ACHN (cell line): ENCODE results near the gene ZDHHC11.
"Not testable (repeated sequence)": the region's sequence is repeated elsewhere in the genome, so short reads cannot be mapped to it uniquely, and the experiment has no call there.

ENCODE experiments used
- DNase-seq: peaks from one replicate; pipeline ENCODE4 v3.0.0-alpha.2; 2015
- in situ Hi-C: cut with HindIII; loops from 2 replicates; pipeline ENCODE4 v1.10.0; 2017; ENCODE audit warnings: low sequenced_read_pairs, low pct_ligation_motif_present, low pct_unique_long_range_greater_than_20kb

The ZDHHC11 gene

DNA sequence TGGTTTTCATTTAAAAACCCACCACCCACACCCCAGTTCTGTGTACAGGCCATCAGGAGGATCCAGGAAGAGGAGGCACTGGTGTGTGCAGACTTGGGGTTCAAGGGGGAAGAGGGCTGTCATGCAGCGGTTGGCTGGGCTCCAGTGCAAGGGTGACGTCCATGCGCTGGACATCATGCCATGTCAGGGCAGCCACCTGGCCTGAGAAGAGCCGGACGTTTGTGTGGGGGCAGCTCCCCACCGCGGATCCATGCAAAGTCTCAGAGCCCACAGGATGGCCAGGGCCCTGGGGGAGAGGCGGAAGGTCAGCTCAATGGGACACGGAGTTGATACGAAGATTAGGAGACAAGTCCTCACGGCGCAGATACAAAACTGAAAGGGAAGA is 30.8 kb upstream of the ZDHHC11 start:
- DNase-seq, result no peak
- in situ Hi-C loops, result no loop called here

DNA sequence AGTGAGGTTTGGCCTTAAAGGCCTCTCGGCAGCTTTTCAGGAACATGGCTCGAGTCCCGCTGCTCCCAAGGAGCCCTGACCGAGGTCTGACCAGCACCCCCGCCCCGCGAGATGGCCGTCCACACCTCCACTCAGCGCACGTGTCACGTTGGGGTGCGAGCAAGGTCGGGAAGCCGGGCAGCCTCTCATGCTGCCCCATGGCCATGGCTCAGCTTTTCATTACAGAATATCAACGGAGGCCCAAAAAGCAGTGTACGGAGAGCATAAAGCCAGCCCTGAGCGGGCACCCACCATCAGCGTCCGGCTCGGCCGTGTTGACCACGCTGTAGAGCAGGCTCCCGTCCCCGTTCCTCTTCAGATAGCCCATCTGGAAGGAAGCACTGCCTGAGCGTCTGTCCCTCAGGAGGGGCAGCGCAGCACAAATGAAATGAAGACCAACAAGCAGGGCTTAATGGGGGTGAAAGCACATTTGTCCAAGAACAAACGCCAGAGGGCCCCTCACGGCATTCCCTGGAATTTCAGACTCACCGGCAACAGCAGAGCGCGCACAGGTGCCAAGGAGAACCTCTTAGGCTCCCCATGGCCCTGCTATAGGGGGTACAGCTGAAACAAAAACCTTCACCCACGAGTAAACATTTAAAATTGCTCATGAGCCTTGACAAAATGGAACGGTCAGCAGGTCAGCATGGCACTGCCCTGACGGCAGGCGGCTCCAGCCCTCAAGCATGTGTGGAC is 30.2 kb upstream of the ZDHHC11 start:
- no peak for DNase-seq
- in situ Hi-C loops, result no loop called here

DNA sequence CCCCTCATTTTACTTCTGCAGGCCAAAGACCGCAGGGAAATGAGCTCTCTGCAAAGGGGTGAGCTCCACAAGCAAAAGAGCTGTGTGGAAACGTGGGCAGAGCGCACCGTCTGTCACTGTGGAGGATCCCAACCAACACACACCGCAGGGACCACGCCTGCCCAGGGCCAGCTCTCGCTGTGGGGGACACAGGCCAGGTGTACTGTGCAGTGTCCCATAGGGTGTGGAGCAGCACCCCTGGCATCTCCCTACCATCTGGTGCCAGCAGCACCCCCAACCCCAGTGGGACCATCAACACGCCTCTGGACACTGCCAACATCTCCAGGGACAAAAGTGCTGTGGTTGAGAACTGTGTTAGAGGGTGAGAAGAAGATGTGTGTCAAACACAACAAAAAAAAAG is 27.9 kb upstream of the ZDHHC11 start:
- in situ Hi-C loops, DNase-seq: not testable (repeated sequence)

DNA sequence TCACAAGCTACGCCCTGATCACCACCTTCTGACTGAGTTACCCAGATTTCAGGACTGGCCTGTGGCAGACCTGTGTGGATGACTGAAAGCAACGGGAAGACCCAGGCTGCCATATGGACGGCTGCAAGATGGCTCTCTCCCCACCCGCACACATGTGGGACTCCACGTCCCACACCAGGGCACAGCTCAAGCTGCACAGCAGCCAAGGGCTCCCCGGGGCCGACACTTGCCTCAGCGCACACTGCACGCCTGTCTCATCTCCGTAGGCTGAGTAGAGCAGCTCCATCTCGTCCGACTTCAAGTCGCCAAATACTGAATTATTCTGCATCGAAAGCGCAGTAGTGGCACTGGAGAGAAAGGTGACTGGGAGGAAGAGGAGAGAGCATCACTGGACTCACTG is 27.3 kb upstream of the ZDHHC11 start:
- in situ Hi-C loops, result no loop called here
- no peak for DNase-seq

DNA sequence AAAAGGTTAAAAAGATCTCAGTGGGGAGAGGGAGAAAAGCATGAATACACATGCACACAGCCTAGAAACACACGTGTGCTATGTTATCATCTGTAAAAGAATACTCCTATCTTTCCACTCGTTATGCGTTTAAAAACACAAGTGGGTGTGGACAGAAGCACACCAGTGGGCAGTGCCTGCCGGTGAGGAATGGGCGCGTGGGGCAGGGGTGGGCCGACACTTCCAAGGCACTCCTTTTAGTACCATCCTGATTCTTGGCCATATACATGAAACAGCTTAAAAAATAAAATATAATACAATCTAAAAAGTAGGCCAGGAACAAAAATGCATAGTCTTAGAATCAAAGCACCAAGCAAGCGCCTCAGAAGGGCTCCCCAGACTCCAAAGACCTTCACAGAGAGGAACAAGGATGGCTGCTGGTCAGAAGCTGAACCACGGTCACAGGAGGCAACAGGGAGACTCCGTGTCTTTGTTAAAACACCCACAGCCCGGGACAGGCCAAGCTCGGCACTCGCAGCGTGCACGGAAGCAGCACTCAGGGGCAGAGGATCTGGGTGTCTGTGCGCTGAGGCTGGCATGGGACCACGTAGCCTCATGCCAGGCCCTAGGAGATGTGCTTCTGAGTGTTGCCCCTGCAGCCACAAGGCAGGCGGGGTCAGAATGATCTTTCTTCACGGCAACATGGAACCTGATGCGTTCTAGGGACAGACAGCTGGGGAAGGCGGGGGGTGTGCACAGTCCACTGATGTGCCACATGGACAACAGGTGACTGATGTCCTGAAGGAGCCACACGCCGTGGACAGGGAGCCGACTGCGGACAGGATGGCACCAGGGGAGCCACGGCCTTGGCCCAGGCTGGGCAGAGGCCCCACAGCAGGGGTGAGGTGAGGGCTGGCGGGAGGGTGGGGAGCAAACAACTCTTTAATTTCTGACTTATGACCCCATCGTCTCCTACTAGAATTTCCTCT is 25.9 kb upstream of the ZDHHC11 start:
- in situ Hi-C loops, result no loop called here

DNA sequence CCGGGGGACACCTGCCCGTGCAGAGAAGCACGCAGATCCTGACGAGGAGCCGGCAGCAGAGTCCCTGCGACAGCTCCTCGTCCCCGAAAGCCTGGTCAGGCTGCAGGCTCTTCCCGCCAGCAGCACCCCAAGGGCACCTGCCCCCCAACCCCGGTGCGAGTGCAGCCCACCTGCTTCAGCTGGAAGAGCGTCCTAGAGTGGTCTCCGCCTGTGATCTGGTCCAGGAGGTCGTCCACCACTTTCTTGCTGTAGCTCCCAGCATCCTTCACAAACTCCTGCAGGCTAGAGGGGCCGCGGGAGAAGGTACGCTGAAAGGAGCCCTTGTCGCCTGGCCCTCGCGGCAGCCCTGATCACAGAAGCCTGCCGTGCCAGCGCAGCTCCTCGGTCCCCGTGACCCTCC is 25.1 kb upstream of the ZDHHC11 start:
- DNase-seq, result no peak
- in situ Hi-C loops, result no loop called here

More for the DNA sequence above, 25.9 kb upstream of the ZDHHC11 start:
- DNase-seq, result no peak

DNA sequence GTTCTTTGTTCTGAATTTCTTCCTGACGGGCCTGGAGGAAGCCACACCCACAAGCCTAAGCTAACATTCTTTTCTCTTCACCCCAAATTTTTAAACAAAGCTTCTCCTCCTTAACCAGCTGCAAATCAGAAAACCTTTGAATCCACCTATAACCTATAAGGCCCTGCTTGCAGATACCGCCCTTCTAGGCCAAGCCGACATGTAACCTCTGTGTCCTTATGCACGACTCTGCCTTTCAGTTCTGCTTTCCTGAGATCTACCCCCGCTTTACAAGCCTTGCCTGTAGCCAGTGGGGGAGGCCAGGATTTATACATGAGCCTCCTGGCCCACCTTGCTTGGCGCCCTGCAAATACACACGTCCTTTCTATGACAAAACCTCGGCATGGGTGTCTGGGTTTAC is 22.5 kb upstream of the ZDHHC11 start:
- no peak for DNase-seq
- in situ Hi-C loops, result no loop called here

DNA sequence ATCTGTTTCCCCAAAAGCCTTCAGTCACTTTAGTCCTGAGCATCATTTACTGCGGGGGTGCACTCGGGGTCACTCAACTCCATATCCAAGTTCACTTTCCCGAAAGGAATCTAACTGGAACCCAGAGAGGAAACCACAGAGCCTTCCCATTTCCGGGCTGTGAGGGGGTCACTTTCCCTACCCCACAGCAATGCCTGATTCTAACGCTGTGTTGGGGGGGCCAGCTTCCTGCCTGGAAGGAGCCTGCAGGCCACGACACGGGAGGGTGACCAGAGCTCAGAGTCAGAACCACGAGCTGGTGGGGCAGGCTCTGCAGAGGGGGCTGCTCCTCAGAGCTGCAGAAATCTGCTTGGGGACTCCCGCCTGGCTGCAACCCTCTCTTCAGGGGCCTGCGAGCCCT is 21.5 kb upstream of the ZDHHC11 start:
- in situ Hi-C loops, result no loop called here
- DNase-seq, result no peak

DNA sequence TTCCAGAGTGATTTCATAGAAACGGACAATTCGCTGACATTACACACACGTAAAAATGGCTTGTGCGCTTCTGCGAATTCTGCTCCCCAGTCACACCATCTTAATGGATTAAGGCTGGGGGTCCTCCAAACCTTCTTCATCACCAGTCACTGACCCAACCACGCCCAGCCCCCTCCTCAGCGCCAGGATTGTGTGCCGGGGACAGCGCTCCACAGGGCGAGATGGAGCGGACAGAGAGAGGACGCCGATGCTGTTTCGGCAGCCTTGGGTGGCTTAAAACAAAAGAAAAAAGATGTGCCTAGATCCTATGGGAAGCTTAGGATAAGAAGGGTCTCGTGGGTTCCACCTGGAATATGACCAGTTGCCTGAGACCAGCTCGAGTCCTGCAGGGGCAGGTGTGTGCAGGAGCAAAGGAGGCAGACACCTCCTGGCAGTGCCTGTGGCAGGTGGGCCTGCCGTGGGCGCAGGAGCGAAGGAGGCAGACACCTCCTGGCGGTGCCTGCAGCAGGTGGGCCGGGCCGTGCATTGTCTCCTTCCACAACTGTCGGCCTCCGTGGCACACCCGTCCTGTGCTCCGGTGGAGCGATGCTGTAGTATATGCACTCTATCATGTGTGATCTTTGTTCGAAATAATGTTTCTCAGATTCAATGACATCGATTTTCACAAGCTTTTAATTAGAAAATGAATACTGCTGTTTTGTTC is 21.0 kb upstream of the ZDHHC11 start:
- no peak for DNase-seq
- in situ Hi-C loops, result no loop called here

DNA sequence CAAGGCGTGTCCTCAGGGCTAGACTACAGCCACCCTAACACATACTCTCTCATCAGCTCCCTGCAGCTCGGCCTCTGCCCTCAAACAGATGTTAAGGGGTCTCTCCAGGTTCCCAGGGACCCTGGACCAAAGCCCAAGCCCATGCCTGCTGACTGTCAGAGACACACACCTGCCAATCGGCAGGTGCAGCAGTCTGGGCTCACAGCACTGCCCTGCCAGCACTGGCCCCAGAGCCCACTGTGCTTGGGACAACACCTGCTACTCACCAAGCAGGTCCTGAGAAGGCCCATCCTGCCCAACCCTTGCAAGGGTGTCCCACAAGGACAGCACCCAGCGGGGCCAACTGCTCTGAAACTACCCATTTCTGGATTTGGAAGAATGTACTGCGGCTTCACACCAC is 20.2 kb upstream of the ZDHHC11 start:
- no peak for DNase-seq
- in situ Hi-C loops, result no loop called here

DNA sequence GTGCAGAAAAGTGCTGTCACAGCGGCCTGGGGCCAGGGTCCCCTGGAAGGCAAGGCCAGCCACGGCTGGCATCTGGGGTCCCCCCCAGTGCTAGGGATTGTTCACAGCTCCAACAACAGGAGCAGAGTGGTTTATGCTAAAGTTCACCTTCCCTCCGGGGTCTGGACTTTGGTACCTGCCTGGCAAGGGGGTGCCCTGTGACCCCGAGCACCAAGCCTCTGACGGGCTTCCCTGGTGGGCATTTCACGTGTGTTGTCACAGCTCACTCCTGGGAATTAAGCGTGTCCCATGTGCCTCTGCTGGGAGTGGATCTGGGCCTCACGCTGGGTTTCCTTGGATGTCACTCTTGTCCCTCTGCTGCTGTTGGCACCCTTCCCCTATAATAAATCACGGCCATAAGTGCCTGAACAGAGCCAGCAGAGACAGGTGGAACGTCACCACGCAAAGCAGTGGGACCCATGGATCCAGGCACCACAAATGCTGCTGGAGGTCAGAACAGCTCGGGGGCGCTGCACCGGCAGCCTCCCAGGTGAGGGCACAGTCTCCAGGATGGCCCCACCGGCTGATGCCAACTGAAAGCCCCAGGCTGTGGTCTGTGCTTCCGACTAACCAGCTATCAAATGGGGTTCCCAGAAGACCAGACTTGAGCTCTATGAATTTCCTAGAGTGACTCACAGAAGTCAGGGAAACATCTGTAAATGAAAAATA is 17.8 kb upstream of the ZDHHC11 start:
- in situ Hi-C loops, result no loop called here

DNA sequence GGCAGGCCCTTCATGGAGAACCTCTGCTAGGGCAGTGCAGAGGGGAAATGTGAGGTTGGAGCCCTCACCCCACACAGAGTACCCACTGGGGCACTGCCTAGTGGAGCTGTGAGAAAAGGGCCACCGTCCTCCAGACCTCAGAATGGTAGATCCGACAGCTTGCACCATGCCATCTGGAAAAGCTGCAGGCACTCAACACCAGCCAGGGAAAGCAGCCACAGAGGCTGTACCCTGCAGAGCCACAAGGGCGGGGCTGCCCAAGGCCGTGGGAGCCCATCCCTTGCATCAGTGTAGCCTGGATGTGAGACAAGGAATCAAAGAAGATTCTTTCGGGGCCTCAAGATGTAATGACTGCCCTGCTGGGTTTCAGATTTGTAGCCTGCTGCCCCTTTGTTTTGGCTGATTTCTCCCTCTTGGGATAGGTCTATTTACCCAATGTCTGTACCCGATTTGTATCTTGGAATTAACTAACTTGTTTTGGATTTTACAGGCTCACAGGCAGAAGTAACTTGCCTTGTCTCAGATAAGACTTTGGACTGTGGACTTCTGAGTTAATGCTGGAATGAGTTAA is 16.6 kb upstream of the ZDHHC11 start:
- no peak for DNase-seq
- in situ Hi-C loops, result no loop called here

More for the DNA sequence above, 17.8 kb upstream of the ZDHHC11 start:
- DNase-seq, result no peak

DNA sequence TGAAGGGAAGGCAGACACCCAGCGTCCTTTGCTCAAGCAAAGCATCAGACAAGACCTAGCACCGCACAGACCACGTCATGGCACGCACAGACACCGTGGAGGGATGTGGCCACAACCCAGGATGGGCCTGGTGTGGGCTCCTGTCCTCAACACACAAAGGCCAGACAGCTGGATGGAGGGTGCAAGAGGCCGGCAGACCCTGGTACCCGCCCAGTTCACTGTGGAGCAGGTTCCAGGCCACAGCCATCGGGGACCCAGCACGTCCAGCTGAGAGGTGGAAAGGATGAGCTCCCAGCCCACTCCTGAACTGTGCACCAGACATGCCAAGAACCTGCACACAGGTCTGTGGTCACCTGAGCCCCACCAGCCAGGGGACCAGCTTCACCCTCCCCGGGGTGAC is 15.0 kb upstream of the ZDHHC11 start:
- in situ Hi-C loops, result no loop called here
- DNase-seq, result no peak

DNA sequence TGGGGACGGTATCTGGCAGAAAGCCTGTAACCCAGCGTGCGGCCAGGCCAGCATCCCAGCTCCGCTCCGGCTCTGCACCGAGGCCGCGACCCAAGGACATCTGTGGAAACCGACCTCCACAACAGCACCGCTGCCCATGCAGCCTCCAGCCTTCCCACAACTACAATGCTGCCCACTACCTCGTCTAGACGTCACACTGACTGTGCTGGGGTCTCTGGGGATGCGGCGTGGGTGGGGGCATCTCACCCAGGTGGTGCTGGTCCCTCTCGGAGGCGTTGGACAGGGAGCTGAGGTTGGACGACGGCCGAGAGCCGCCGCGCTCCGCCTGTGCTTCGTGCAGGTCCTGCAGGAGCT is 14.4 kb upstream of the ZDHHC11 start:
- in situ Hi-C loops, result no loop called here
- DNase-seq, result no peak

DNA sequence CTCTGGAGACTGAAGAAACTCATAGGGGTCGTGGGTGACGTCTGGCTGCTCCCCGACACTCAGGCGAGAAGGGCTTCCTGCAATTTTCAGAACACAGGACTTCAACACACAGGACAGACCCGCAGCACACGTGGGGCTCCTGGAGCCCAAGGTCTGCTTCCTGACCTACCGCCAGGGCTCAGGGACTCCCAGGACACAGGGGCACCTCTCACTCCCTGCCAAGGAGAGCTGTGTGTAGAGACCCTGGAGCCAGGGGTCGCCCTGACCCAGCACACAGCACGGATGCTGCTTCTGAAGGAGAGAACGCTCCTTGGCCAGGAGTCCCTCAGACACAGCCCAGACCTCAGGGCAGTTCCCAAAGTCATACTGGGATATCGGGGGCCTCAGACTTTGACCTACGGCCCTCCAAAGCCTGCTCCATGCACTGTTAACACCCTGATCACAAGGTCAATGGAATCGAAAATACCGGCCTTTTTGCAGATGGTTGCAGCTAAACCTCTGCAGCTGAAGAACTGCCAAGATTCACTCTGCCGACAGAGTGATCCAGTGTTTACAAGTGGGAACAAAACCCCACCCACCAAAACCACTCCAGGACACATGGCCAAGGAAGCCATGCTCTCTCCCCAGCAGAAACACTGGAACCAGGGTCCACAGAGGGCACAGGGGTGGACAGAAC is 13.8 kb upstream of the ZDHHC11 start:
- in situ Hi-C loops, result no loop called here
- no peak for DNase-seq

DNA sequence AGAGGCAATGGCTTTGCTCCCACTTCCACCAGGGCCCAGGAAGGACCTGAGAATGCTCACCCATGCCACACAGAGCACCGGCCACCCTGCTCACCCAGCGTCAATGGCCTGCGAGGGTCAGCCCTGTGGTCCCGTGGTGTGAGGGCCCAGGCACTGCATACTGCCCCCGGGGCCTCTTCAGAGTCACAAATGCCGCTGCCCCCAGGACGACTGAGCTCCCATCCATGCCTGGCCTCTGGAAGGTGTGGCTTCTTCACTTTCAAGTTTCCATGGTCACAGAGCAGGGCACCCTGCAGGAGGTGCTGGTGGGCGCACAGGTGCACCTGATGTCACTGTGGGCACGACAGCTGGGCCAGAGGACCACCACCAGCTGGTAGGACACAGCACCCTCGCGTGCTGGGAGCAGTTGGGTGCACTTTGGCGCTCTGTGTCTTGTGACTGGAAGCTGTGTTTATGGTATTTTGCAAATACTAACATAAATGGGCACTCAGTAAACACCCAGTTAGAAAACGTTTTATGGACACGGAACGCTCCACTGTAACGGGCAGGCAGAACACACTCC is 12.5 kb upstream of the ZDHHC11 start:
- in situ Hi-C loops, result no loop called here
- DNase-seq, result no peak

DNA sequence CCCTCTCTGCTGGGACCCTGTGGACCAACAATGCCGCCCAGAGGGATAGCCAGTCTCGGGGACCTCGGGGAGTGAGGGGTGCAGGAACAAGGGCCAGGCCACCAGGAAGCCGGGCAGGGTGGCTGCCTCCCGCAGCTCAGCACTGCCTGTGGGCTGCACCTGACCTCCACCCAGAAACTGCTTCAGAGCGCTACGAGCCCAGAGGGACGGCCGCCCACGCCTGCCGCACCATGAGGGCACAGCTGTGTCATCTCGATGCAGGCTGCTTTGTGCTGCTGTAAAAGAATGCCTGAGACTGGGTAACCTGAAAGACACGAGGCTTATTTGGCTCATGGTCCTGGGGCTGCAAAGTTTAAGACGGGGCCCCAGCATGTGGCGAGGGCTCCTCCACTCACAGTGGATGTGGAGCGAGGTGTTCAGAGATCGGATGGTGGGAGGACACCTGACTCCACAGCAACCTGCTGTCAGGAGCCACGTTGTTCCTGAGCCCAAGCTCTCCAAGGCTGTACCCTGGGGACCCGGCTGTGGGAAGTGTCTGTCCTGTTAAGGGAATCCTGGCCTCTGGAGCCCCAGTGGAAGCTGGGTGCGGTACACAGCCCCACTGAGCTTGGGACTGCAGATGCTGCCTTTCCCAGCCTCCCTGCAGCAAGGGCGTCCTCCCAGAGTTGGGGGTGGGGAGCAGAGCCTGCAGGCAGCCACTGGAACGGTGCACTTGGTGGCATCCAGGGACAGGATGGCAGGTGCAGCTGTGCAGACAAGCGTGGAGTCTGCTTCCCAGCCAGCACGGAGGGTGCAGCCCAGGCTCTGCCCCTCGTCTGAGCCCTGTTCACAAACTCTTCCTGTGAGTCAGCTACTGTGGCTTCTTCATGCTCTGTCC is 11.8 kb upstream of the ZDHHC11 start:
- DNase-seq, result peak; percentile 10
- in situ Hi-C loops, result no loop called here
